IPS-15b (cell line): ENCODE measurements around the gene SNRNP25.

ENCODE experiments used
- H3K27me3 ChIP-seq: one replicate; pipeline ENCODE4 v1.6.1; 2013; ENCODE audit warnings: low read length; ENCODE audit not compliant: control insufficient read depth, insufficient read depth
- H3K36me3 ChIP-seq: one replicate; pipeline ENCODE4 v1.6.1; 2013; ENCODE audit warnings: low read length; ENCODE audit not compliant: control insufficient read depth, insufficient read depth
- H3K4me1 ChIP-seq: one replicate; pipeline ENCODE4 v1.6.1; 2013; ENCODE audit warnings: mild to moderate bottlenecking, low read length; ENCODE audit not compliant: control insufficient read depth, insufficient read depth
- H3K4me3 ChIP-seq: one replicate; pipeline ENCODE4 v1.5.1; 2013; ENCODE audit warnings: low read depth, low read length
- H3K9ac ChIP-seq: one replicate; pipeline ENCODE4 v1.6.1; 2013; ENCODE audit warnings: low read depth, mild to moderate bottlenecking, low read length
- H3K9me3 ChIP-seq: one replicate; pipeline ENCODE4 v1.6.1; 2013; ENCODE audit warnings: mild to moderate bottlenecking, low read length; ENCODE audit not compliant: control insufficient read depth, insufficient read depth

Gene SNRNP25

GRCh38 chr16:88613-89012, 35.0 kb downstream of the SNRNP25 start:
- Histone ChIP-seq H3K9ac (no peak overlapping the region), H3K4me1 (no peaks in the 10 kb centered on the region), H3K9me3 (no peaks in the 10 kb centered on the region), H3K4me3 (no peak overlapping the region), H3K27me3 (no peaks in the 10 kb centered on the region), H3K36me3 (peaks cover 41% of the 10 kb centered on the region)

- H3K4me1 ChIP-seq: no peaks in the 10 kb centered on the region
- H3K9me3 ChIP-seq: no peaks in the 10 kb centered on the region
- H3K4me3 ChIP-seq: no peak overlapping the region
- no peak overlapping the region for H3K9ac ChIP-seq
- H3K27me3 ChIP-seq: no peaks in the 10 kb centered on the region
- peaks cover 39% of the 10 kb centered on the region for H3K36me3 ChIP-seq
These were observed 36.0 kb downstream of the SNRNP25 start for GRCh38 chr16:89391-90302.

GRCh38 chr16:91484-91883, 37.9 kb downstream of the SNRNP25 start:
- no peak overlapping the region for H3K4me3 ChIP-seq
- H3K4me1 ChIP-seq: no peaks in the 10 kb centered on the region
- no peaks in the 10 kb centered on the region for H3K27me3 ChIP-seq
- peaks cover 25% of the 10 kb centered on the region for H3K36me3 ChIP-seq
- no peaks in the 10 kb centered on the region for H3K9me3 ChIP-seq
- no peak overlapping the region for H3K9ac ChIP-seq

GRCh38 chr16:92431-93339, 39.1 kb downstream of the SNRNP25 start:
- H3K36me3 ChIP-seq: peaks cover 20% of the 10 kb centered on the region
- no peak overlapping the region for H3K9ac ChIP-seq
- H3K27me3 ChIP-seq: no peaks in the 10 kb centered on the region

GRCh38 chr16:94918-95265, 41.3 kb downstream of the SNRNP25 start:
- Histone ChIP-seq H3K4me3 (no peak overlapping the region), H3K9ac (no peak overlapping the region), H3K9me3 (no peaks in the 10 kb centered on the region), H3K4me1 (no peaks in the 10 kb centered on the region), H3K27me3 (no peaks in the 10 kb centered on the region), H3K36me3 (peaks cover 23% of the 10 kb centered on the region)

More at GRCh38 chr16:92431-93339, 39.1 kb downstream of the SNRNP25 start:
- Histone ChIP-seq H3K4me3 (no peak overlapping the region), H3K9me3 (no peaks in the 10 kb centered on the region), H3K4me1 (no peaks in the 10 kb centered on the region)

- Histone ChIP-seq H3K9ac (no peak overlapping the region), H3K9me3 (no peaks in the 10 kb centered on the region), H3K4me3 (no peak overlapping the region), H3K27me3 (no peaks in the 10 kb centered on the region), H3K4me1 (no peaks in the 10 kb centered on the region), H3K36me3 (peaks cover 17% of the 10 kb centered on the region)
These were observed 43.3 kb downstream of the SNRNP25 start for GRCh38 chr16:96935-97381.

GRCh38 chr16:97822-98221, 44.2 kb downstream of the SNRNP25 start:
- Histone ChIP-seq H3K4me3 (no peak overlapping the region), H3K36me3 (peaks cover 14% of the 10 kb centered on the region), H3K9ac (no peak overlapping the region), H3K9me3 (no peaks in the 10 kb centered on the region), H3K4me1 (no peaks in the 10 kb centered on the region), H3K27me3 (no peaks in the 10 kb centered on the region)

GRCh38 chr16:100989-101388, 47.4 kb downstream of the SNRNP25 start:
- H3K4me1 ChIP-seq: no peaks in the 10 kb centered on the region
- no peaks in the 10 kb centered on the region for H3K27me3 ChIP-seq
- H3K9ac ChIP-seq: no peak overlapping the region
- peaks cover 12% of the 10 kb centered on the region for H3K36me3 ChIP-seq
- H3K4me3 ChIP-seq: no peak overlapping the region
- no peaks in the 10 kb centered on the region for H3K9me3 ChIP-seq

GRCh38 chr16:101586-101985, 48.0 kb downstream of the SNRNP25 start:
- Histone ChIP-seq H3K9ac (no peak overlapping the region), H3K4me3 (no peak overlapping the region), H3K36me3 (peaks cover 12% of the 10 kb centered on the region), H3K27me3 (no peaks in the 10 kb centered on the region), H3K9me3 (no peaks in the 10 kb centered on the region), H3K4me1 (no peaks in the 10 kb centered on the region)

- H3K27me3 ChIP-seq: no peaks in the 10 kb centered on the region
- H3K9me3 ChIP-seq: no peaks in the 10 kb centered on the region
- H3K36me3 ChIP-seq: peaks cover 12% of the 10 kb centered on the region
- H3K4me1 ChIP-seq: no peaks in the 10 kb centered on the region
- H3K4me3 ChIP-seq: no peak overlapping the region
- H3K9ac ChIP-seq: no peak overlapping the region
These were observed 48.6 kb downstream of the SNRNP25 start for GRCh38 chr16:102060-102855.

- Histone ChIP-seq H3K27me3 (no peaks in the 10 kb centered on the region), H3K9ac (no peak overlapping the region), H3K36me3 (peaks cover 7% of the 10 kb centered on the region), H3K4me3 (no peak overlapping the region), H3K4me1 (no peaks in the 10 kb centered on the region), H3K9me3 (no peaks in the 10 kb centered on the region)
These were observed 50.7 kb downstream of the SNRNP25 start for GRCh38 chr16:104355-104754.
